Measurements from ENCODE around the gene POLE3.
"Not testable (repeated sequence)": the region's sequence is repeated elsewhere in the genome, so short reads cannot be mapped to it uniquely, and the experiment has no call there.

DNA sequence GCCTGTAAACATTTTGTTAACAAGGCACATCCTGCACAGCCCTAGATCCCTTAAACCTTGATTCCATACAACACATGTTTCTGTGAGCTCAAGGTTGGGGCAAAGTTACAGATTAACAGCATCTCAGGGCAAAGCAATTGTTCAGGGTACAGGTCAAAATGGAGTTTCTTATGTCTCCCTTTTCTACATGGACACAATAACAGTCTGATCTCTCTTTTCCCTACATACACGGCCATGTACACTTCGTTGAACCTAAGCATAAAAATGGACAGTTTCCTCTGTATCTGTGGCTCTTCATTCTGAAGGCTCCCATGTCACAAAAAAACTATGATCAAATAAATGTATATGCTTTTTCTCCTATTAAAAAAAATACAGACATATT is 30.7 kb downstream of the POLE3 start:
- TF ChIP-seq CTCF, POLR2A (IDR thresholded peaks at IDR 0.05): not testable (repeated sequence)

All from lower leg skin (tissue), 3 donors.